ENCODE measurements around the gene STRAP.

STRAP gene

GRCh38 chr12:15883536-15883935 lies 1.3 kb downstream of the STRAP start:
- no peak for TF ChIP-seq TCF12 (IDR thresholded peaks at IDR 0.05; ENCODE audit: low read depth)
- TF ChIP-seq REST (IDR thresholded peaks at IDR 0.05; ENCODE audit: low read depth) = no peak
- TF ChIP-seq CREB1 (IDR thresholded peaks at IDR 0.05; ENCODE audit: low read depth) = no peak
- TF ChIP-seq TAF1 (IDR thresholded peaks at IDR 0.05; ENCODE audit: low read depth) = no peak
- TF ChIP-seq ZBTB7A (IDR thresholded peaks at IDR 0.05; ENCODE audit: low read depth) = no peak
- no peak for TF ChIP-seq EGR1 (IDR thresholded peaks at IDR 0.05)
- TF ChIP-seq TEAD4 (IDR thresholded peaks at IDR 0.05) = no peak
- TF ChIP-seq EP300 (IDR thresholded peaks at IDR 0.05; ENCODE audit: borderline replicate concordance) = no peak
- no peak for TF ChIP-seq CEBPB (IDR thresholded peaks at IDR 0.05)
- no peak for TF ChIP-seq RAD21 (IDR thresholded peaks at IDR 0.05; ENCODE audit: low read depth)
- TF ChIP-seq YY1 (IDR thresholded peaks at IDR 0.05; ENCODE audit: low read depth) = no peak
- no peak for TF ChIP-seq MAX (IDR thresholded peaks at IDR 0.05)

- TF ChIP-seq FOXM1 (IDR thresholded peaks at IDR 0.05; ENCODE audit: borderline replicate concordance, low read depth) = no peak
- TF ChIP-seq EP300 (IDR thresholded peaks at IDR 0.05; ENCODE audit: borderline replicate concordance) = no peak
- TF ChIP-seq RAD21 (IDR thresholded peaks at IDR 0.05; ENCODE audit: low read depth) = no peak
- no peak for TF ChIP-seq YY1 (IDR thresholded peaks at IDR 0.05; ENCODE audit: low read depth)
- TF ChIP-seq CEBPB (IDR thresholded peaks at IDR 0.05) = no peak
- TF ChIP-seq USF1 (IDR thresholded peaks at IDR 0.05) = no peak
- TF ChIP-seq TEAD4 (IDR thresholded peaks at IDR 0.05) = no peak
- TF ChIP-seq TCF12 (IDR thresholded peaks at IDR 0.05; ENCODE audit: low read depth) = no peak
- no peak for TF ChIP-seq REST (IDR thresholded peaks at IDR 0.05; ENCODE audit: low read depth)
- no peak for TF ChIP-seq EGR1 (IDR thresholded peaks at IDR 0.05)
- TF ChIP-seq CREB1 (IDR thresholded peaks at IDR 0.05; ENCODE audit: low read depth) = no peak
- TF ChIP-seq MAX (IDR thresholded peaks at IDR 0.05) = no peak
These were observed 4.3 kb downstream of the STRAP start for GRCh38 chr12:15886372-15887042.

- no peak for TF ChIP-seq ZBTB7A (IDR thresholded peaks at IDR 0.05; ENCODE audit: low read depth)
- TF ChIP-seq TEAD4 (IDR thresholded peaks at IDR 0.05) = no peak
- TF ChIP-seq NFIC (IDR thresholded peaks at IDR 0.05) = no peak
- no peak for TF ChIP-seq RAD21 (IDR thresholded peaks at IDR 0.05; ENCODE audit: low read depth)
- TF ChIP-seq EGR1 (IDR thresholded peaks at IDR 0.05) = no peak
- TF ChIP-seq YY1 (IDR thresholded peaks at IDR 0.05; ENCODE audit: low read depth) = no peak
- no peak for TF ChIP-seq TCF12 (IDR thresholded peaks at IDR 0.05; ENCODE audit: low read depth)
These were observed 5.0 kb downstream of the STRAP start for GRCh38 chr12:15887043-15887817.

GRCh38 chr12:15892645-15893259 lies 10.6 kb downstream of the STRAP start:
- TF ChIP-seq REST (IDR thresholded peaks at IDR 0.05; ENCODE audit: low read depth) (no peak), ZBTB7A (IDR thresholded peaks at IDR 0.05; ENCODE audit: low read depth) (no peak), RAD21 (IDR thresholded peaks at IDR 0.05; ENCODE audit: low read depth) (no peak), TEAD4 (IDR thresholded peaks at IDR 0.05) (no peak), EP300 (IDR thresholded peaks at IDR 0.05; ENCODE audit: borderline replicate concordance) (no peak), MAX (IDR thresholded peaks at IDR 0.05) (no peak), NFIC (IDR thresholded peaks at IDR 0.05) (no peak), FOXM1 (IDR thresholded peaks at IDR 0.05; ENCODE audit: borderline replicate concordance, low read depth) (no peak), EGR1 (IDR thresholded peaks at IDR 0.05) (no peak), YY1 (IDR thresholded peaks at IDR 0.05; ENCODE audit: low read depth) (no peak), TAF1 (IDR thresholded peaks at IDR 0.05; ENCODE audit: low read depth) (no peak), USF1 (IDR thresholded peaks at IDR 0.05) (no peak), CREB1 (IDR thresholded peaks at IDR 0.05; ENCODE audit: low read depth) (no peak)
